ENCODE results near the gene ACOT9. TPM values are rescaled to one million over a fixed set of nuclear protein-coding genes. Genes with fewer than 3 reads are reported as not detected.

The ACOT9 gene
- total RNA-seq, 1 experiment from 2014 or later: 75.6 TPM

Other genes with a start within 250 kb of the ACOT9 start
- gene PRDX4, start 75.8 kb downstream of the ACOT9 start, total RNA-seq (2014; rRNA removed; shearing (Covaris generic)): 468 and 479 TPM in 2 replicates
- gene SAT1, start 39.9 kb upstream of the ACOT9 start, total RNA-seq (2014; rRNA removed; shearing (Covaris generic)): 168 and 187 TPM in 2 replicates
- 69.9 and 72.4 TPM in 2 replicates for gene APOO, start 164.7 kb upstream of the ACOT9 start, total RNA-seq (2014; rRNA removed; shearing (Covaris generic))
- 0.39 TPM in 1 of 2 replicates, not detected in the other for gene CXorf58, start 164.7 kb upstream of the ACOT9 start, total RNA-seq (2014; rRNA removed; shearing (Covaris generic))

Measured in M059J (cell line).